Activated CD8-positive, alpha-beta T cell treated with anti-CD3 and anti-CD28 coated beads for 36 hours (primary cell): ENCODE results near the gene PLEKHA6. TPM values are rescaled to one million over a fixed set of nuclear protein-coding genes. Genes with fewer than 3 reads are reported as not detected.

ENCODE experiments used
- ATAC-seq: fragments of 200-7000 bp; cut with Tn5 transposase; one replicate; pipeline ENCODE4 v1.10.0; 2021; ENCODE audit warnings: mild to moderate bottlenecking, moderate library complexity
- CTCF ChIA-PET: fragments of 350-600 bp; sonication (Branson Sonifier 250); formaldehyde crosslinking; loops from one replicate; lab custom pipeline; 2021; ENCODE audit warnings: antibody characterized with exemption; lab: Charles Lee
- POLR2A ChIA-PET: fragments of 350-600 bp; sonication (Branson Sonifier 250); formaldehyde crosslinking; loops from one replicate; lab custom pipeline; 2021; ENCODE audit warnings: antibody characterized with exemption; lab: Charles Lee
- DNase-seq: peaks from one replicate; pipeline ENCODE4 v3.0.0-alpha.2; 2020
- H3K27ac Mint-ChIP-seq: one replicate; pipeline ENCODE4 v1.8.0; 2021; ENCODE audit warnings: mild to moderate bottlenecking, mixed read lengths
- H3K27me3 Mint-ChIP-seq: one replicate; pipeline ENCODE4 v1.8.0; 2021; ENCODE audit warnings: mixed read lengths
- H3K36me3 Mint-ChIP-seq: one replicate; pipeline ENCODE4 v1.8.0; 2021; ENCODE audit warnings: low read depth, mixed read lengths
- H3K4me1 Mint-ChIP-seq: one replicate; pipeline ENCODE4 v1.8.0; 2021; ENCODE audit warnings: low read depth, mixed read lengths
- H3K4me3 Mint-ChIP-seq: one replicate; pipeline ENCODE4 v1.8.0; 2021; ENCODE audit warnings: mild to moderate bottlenecking, moderate library complexity, mixed read lengths
- H3K9me3 Mint-ChIP-seq: one replicate; pipeline ENCODE4 v1.8.0; 2021; ENCODE audit warnings: mixed read lengths
- CTCF ChIP-seq: fragments of 200-600 bp; IDR thresholded peaks from one replicate; pipeline ENCODE4 v1.8.0; 2022; ENCODE audit warnings: antibody characterized with exemption, mild to moderate bottlenecking
- intact Hi-C: fragments of 100-400 bp; cut with micrococcal nuclease; formaldehyde crosslinking; loops from one replicate; pipeline ENCODE4 v1.10.0; 2022
- total RNA-seq, 2 experiments: library from RNA; stranded (reverse); gene quantifications; one replicate each; pipeline ENCODE4 v1.2.3, GENCODE V29; 2021

The PLEKHA6 gene
- total RNA-seq, 2 experiments from 2014 or later, result 3.0 to 3.7 TPM

- POLR2A ChIA-PET, result no interaction called here
- ATAC-seq, result no peak
- CTCF ChIA-PET, result interaction anchor here (0.7 to 2.0 kb wide), 4 partner anchors 27 to 183 kb away, joined by 3 to 5 read pairs (median 4); no protein-coding TSS in a partner anchor
These were observed 179.6 kb downstream of the PLEKHA6 start for GRCh38 chr1:204180133-204180532.

GRCh38 chr1:204178487-204179281, 181.0 kb downstream of the PLEKHA6 start:
- POLR2A ChIA-PET, result no interaction called here
- ATAC-seq (no peak), DNase-seq (no peak)
- no peak overlapping the region for H3K4me3 Mint-ChIP-seq
- CTCF ChIA-PET, result interaction anchor here (1.1 to 2.5 kb wide), 3 partner anchors 11 to 52 kb away, joined by 3 to 6 read pairs (median 5); no protein-coding TSS in a partner anchor
- no peaks in the 10 kb centered on the region for H3K36me3 Mint-ChIP-seq
- peaks cover 3% of the 10 kb centered on the region for H3K27me3 Mint-ChIP-seq
- no peaks in the 10 kb centered on the region for H3K9me3 Mint-ChIP-seq
- no peak overlapping the region for H3K27ac Mint-ChIP-seq
- H3K4me1 Mint-ChIP-seq, result no peaks in the 10 kb centered on the region
- no peak for TF ChIP-seq CTCF
- intact Hi-C loops, result no loop called here

More at GRCh38 chr1:204180133-204180532, 179.6 kb downstream of the PLEKHA6 start:
- intact Hi-C loops, result no loop called here
- Mint-ChIP-seq H3K27me3 (no peaks in the 10 kb centered on the region), H3K9me3 (no peaks in the 10 kb centered on the region), H3K4me1 (no peaks in the 10 kb centered on the region), H3K36me3 (no peaks in the 10 kb centered on the region), H3K4me3 (no peak overlapping the region), H3K27ac (no peak overlapping the region)
- no peak for TF ChIP-seq CTCF
- DNase-seq, result no peak

GRCh38 chr1:204177133-204177532, 182.6 kb downstream of the PLEKHA6 start:
- peaks cover 3% of the 10 kb centered on the region for H3K27me3 Mint-ChIP-seq
- no peak overlapping the region for H3K4me3 Mint-ChIP-seq
- ATAC-seq (no peak), DNase-seq (no peak)
- CTCF ChIA-PET, result interaction anchor here (2.5 to 6.9 kb wide), 2 partner anchors 10 to 14 kb away, joined by 5 to 36 read pairs; no protein-coding TSS in a partner anchor
- no peak for TF ChIP-seq CTCF
- H3K4me1 Mint-ChIP-seq, result no peaks in the 10 kb centered on the region
- intact Hi-C loops, result no loop called here
- H3K9me3 Mint-ChIP-seq, result peaks cover 2% of the 10 kb centered on the region
- POLR2A ChIA-PET, result no interaction called here
- no peak overlapping the region for H3K27ac Mint-ChIP-seq
- H3K36me3 Mint-ChIP-seq, result no peaks in the 10 kb centered on the region

- Mint-ChIP-seq H3K27me3 (peaks cover 3% of the 10 kb centered on the region), H3K27ac (no peak overlapping the region), H3K4me3 (no peak overlapping the region), H3K4me1 (no peaks in the 10 kb centered on the region), H3K9me3 (peaks cover 8% of the 10 kb centered on the region), H3K36me3 (peaks cover 3% of the 10 kb centered on the region)
- no peak for DNase-seq
- no peak for TF ChIP-seq CTCF
- POLR2A ChIA-PET, result no interaction called here
- ATAC-seq, result no peak
- intact Hi-C loops, result no loop called here
- CTCF ChIA-PET, result interaction anchor here (3.4 to 6.9 kb wide), 2 partner anchors 13 to 31 kb away, joined by 15 to 36 read pairs; no protein-coding TSS in a partner anchor
These were observed 183.7 kb downstream of the PLEKHA6 start for GRCh38 chr1:204176049-204176448.

GRCh38 chr1:204174958-204175357, 184.8 kb downstream of the PLEKHA6 start:
- no peak overlapping the region for H3K27ac Mint-ChIP-seq
- ATAC-seq (no peak), DNase-seq (no peak)
- peaks cover 19% of the 10 kb centered on the region for H3K9me3 Mint-ChIP-seq
- peaks cover 3% of the 10 kb centered on the region for H3K36me3 Mint-ChIP-seq
- intact Hi-C loops, result no loop called here
- no peak overlapping the region for H3K4me3 Mint-ChIP-seq
- H3K4me1 Mint-ChIP-seq, result no peaks in the 10 kb centered on the region
- ChIA-PET CTCF (interaction anchor here (1.6 to 6.9 kb wide), 3 partner anchors 12 to 32 kb away, joined by 3 to 36 read pairs (median 15); no protein-coding TSS in a partner anchor), POLR2A (no interaction called here)
- peaks cover 3% of the 10 kb centered on the region for H3K27me3 Mint-ChIP-seq
- TF ChIP-seq CTCF, result no peak
